PC-3 (cell line): ENCODE data around the gene DDX10. TPM values are rescaled to one million over a fixed set of nuclear protein-coding genes. Genes with fewer than 3 reads are reported as not detected.

ENCODE experiments used
- ATAC-seq: fragments of 200-7000 bp; cut with Tn5 transposase; 2 replicates; pipeline ENCODE4 v1.9.1; 2020; ENCODE audit warnings: mild to moderate bottlenecking, moderate library complexity
- BruUV-seq: library from RNA; stranded (reverse); fragments of 400-500 nt; replicated peaks from 2 replicates; lab custom pipeline; 2021; lab: Mats Ljungman, UMichigan
- CTCF ChIA-PET: fragments of 300-600 bp; sonication (Branson Sonifier 250); formaldehyde crosslinking; loops from one replicate; lab custom pipeline; 2022; ENCODE audit warnings: antibody characterized with exemption; lab: Charles Lee
- POLR2A ChIA-PET: fragments of 300-600 bp; sonication (Branson Sonifier 250); formaldehyde crosslinking; loops from one replicate; lab custom pipeline; 2022; ENCODE audit warnings: antibody characterized with exemption; ENCODE audit not compliant: unreplicated experiment; lab: Charles Lee
- DNase-seq: peaks from one replicate; pipeline ENCODE4 v3.0.0-alpha.2; 2015
- H2AFZ ChIP-seq: fragments of 300-600 bp; sonication (generic); 2 replicates; pipeline ENCODE4 v1.6.0; 2016; ENCODE audit warnings: antibody characterized with exemption, low read length
- H3F3A ChIP-seq: fragments of 300-600 bp; sonication (generic); one replicate; pipeline ENCODE4 v1.6.0; 2017; ENCODE audit warnings: antibody characterized with exemption, low read length, control low read depth, mild to moderate bottlenecking; ENCODE audit not compliant: unreplicated experiment
- H3K27ac ChIP-seq: fragments of 300-600 bp; sonication (generic); 2 replicates; pipeline ENCODE4 v1.5.1; 2016; ENCODE audit warnings: mild to moderate bottlenecking, low read length
- H3K27me3 ChIP-seq: fragments of 300-600 bp; sonication (generic); 2 replicates; pipeline ENCODE4 v1.6.1; 2016; ENCODE audit warnings: low read length, mixed read lengths
- H3K36me3 ChIP-seq: fragments of 300-600 bp; sonication (generic); 2 replicates; pipeline ENCODE4 v1.6.1; 2016; ENCODE audit warnings: low read depth, mixed run types, low read length, mixed read lengths
- H3K4me1 ChIP-seq: fragments of 300-600 bp; sonication (generic); 2 replicates; pipeline ENCODE4 v1.5.1; 2016; ENCODE audit warnings: low read length; ENCODE audit not compliant: insufficient read depth
- H3K4me2 ChIP-seq: fragments of 300-600 bp; sonication (generic); 2 replicates; pipeline ENCODE4 v1.6.0; 2016; ENCODE audit warnings: low read length
- H3K4me3 ChIP-seq: fragments of 300-600 bp; sonication (generic); 2 replicates; pipeline ENCODE4 v1.5.1; 2016; ENCODE audit warnings: mild to moderate bottlenecking, low read length, mixed read lengths
- H3K79me2 ChIP-seq: fragments of 300-600 bp; sonication (generic); 2 replicates; pipeline ENCODE4 v1.6.1; 2017; ENCODE audit warnings: low read length, mixed read lengths
- H3K9ac ChIP-seq: fragments of 300-600 bp; sonication (generic); 2 replicates; pipeline ENCODE4 v1.6.0; 2016; ENCODE audit warnings: mild to moderate bottlenecking, low read length
- H3K9me2 ChIP-seq: fragments of 300-600 bp; sonication (generic); replicated peaks from 2 replicates; pipeline ENCODE4 v1.6.1; 2016; ENCODE audit warnings: mixed run types, low read length, mixed read lengths
- H3K9me3 ChIP-seq: fragments of 300-600 bp; sonication (generic); 2 replicates; pipeline ENCODE4 v1.6.1; 2016; ENCODE audit warnings: low read length, mixed read lengths
- H4K20me1 ChIP-seq: fragments of 300-600 bp; sonication (generic); 2 replicates; pipeline ENCODE4 v1.6.1; 2016; ENCODE audit warnings: low read length, mixed read lengths
- EZH2 ChIP-seq: fragments of 300-600 bp; sonication (generic); IDR thresholded peaks from one replicate; pipeline ENCODE4 v1.6.1; 2017; ENCODE audit warnings: antibody characterized with exemption, mild to moderate bottlenecking, low read length; ENCODE audit not compliant: unreplicated experiment
- EZH2phosphoT487 ChIP-seq: fragments of 300-600 bp; sonication (generic); IDR thresholded peaks from 2 replicates; pipeline ENCODE4 v1.6.1; 2018; ENCODE audit warnings: mild to moderate bottlenecking, antibody characterized with exemption, low read length, borderline replicate concordance
- intact Hi-C: fragments of 100-400 bp; cut with micrococcal nuclease; formaldehyde crosslinking; loops from 2 replicates; pipeline ENCODE4 v1.9.0; 2023
- total RNA-seq: library from RNA; depleted of rRNA; stranded (reverse); fragments of >200 nt; gene quantifications from 2 replicates; pipeline ENCODE4 v1.2.3, GENCODE V29; 2014
- TF ChIP-seq, protein P1 (sequence below): fragments of 300-600 bp; sonication (generic); conservative IDR thresholded peaks from 2 replicates; pipeline ENCODE4 v1.5.1; 2017; ENCODE audit warnings: antibody characterized with exemption, low read depth, mild to moderate bottlenecking, low read length

The DDX10 gene
- total RNA-seq, 1 experiment from 2014 or later, result 55.2 TPM

DNA sequence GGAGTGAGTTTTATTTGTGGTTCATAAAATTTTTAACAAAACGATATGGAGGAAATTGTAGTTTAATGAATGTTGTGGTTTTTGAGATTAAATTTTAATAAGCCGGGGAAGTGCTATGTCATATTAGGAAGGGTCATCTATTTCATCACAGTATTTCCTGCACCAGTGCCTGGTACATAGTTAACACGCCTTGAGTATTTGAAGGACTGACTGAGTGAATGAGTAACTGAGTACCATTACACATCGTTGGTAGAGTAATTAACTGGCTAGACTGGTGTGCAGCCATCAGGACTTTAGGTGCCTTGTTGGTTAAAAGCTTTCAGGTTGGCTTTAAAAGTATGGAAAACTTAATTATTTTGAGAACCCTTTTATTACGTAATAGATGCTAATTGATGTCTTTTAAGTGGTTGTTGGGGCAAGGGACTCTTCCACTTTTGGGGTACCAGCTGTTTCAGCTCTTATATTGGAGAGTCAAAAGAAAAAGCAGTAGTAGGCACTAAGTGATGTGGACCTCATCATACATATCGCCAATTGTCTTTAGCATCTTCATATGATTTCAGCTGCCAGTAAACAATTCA, 101.8 kb downstream of the DDX10 start:
- Histone ChIP-seq H3K27me3 (no peaks in the 10 kb centered on the region), H4K20me1 (no peaks in the 10 kb centered on the region), H2AFZ (no peak overlapping the region), H3K4me3 (no peak overlapping the region), H3K9ac (no peak overlapping the region), H3K4me1 (no peaks in the 10 kb centered on the region), H3K36me3 (no peaks in the 10 kb centered on the region), H3F3A (no peaks in the 10 kb centered on the region), H3K9me2 (no peaks in the 10 kb centered on the region), H3K9me3 (no peaks in the 10 kb centered on the region), H3K27ac (no peak overlapping the region), H3K4me2 (no peak overlapping the region), H3K79me2 (peaks cover 7% of the 10 kb centered on the region; the same call in 1 of the 2 replicates)
- ChIA-PET POLR2A (interaction anchor here (0.6 kb wide), 1 partner anchor 149 kb away, joined by 12 read pairs; no protein-coding TSS in a partner anchor), CTCF (no interaction called here)
- ATAC-seq (no peak), DNase-seq (no peak)
- intact Hi-C loops, result no loop called here
- BruUV-seq, result no TSS peak
- TF ChIP-seq EZH2 (no peak), EZH2phosphoT487 (no peak)
- TF ChIP-seq, protein P1, sequence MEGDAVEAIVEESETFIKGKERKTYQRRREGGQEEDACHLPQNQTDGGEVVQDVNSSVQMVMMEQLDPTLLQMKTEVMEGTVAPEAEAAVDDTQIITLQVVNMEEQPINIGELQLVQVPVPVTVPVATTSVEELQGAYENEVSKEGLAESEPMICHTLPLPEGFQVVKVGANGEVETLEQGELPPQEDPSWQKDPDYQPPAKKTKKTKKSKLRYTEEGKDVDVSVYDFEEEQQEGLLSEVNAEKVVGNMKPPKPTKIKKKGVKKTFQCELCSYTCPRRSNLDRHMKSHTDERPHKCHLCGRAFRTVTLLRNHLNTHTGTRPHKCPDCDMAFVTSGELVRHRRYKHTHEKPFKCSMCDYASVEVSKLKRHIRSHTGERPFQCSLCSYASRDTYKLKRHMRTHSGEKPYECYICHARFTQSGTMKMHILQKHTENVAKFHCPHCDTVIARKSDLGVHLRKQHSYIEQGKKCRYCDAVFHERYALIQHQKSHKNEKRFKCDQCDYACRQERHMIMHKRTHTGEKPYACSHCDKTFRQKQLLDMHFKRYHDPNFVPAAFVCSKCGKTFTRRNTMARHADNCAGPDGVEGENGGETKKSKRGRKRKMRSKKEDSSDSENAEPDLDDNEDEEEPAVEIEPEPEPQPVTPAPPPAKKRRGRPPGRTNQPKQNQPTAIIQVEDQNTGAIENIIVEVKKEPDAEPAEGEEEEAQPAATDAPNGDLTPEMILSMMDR, result no peak

DNA sequence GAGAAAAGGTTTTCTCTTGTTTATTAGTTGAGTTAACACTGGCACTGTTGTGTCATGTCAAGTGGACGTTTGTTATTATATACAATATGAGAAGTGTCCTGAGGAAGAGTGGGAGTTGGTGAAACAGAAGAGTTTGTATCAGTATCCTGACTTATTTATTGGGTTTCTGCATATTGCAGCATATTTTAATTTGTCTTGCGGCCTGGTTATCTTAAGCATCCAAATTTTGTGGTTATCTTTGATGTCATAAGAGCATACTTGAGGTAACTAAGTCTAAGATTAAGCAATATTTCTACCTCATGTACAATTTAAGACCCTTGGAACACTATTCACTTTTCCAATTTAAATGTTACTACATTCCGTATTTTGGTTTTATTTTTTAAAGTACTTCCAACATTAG, 103.5 kb downstream of the DDX10 start:
- peaks cover 13% of the 10 kb centered on the region; the same call in 1 of the 2 replicates for H3K79me2 ChIP-seq
- ATAC-seq (no peak), DNase-seq (no peak)
- no TSS peak for BruUV-seq
- no peak overlapping the region for H3K4me3 ChIP-seq
- no peaks in the 10 kb centered on the region for H3K9me3 ChIP-seq
- H3K9me2 ChIP-seq, result no peaks in the 10 kb centered on the region
- H3F3A ChIP-seq, result no peaks in the 10 kb centered on the region
- H3K9ac ChIP-seq, result no peak overlapping the region
- no peak overlapping the region for H3K27ac ChIP-seq
- intact Hi-C loops, result no loop called here
- no peak overlapping the region for H3K4me2 ChIP-seq
- H3K4me1 ChIP-seq, result no peaks in the 10 kb centered on the region
- H3K27me3 ChIP-seq, result no peaks in the 10 kb centered on the region
- ChIA-PET CTCF (no interaction called here), POLR2A (no interaction called here)
- no peaks in the 10 kb centered on the region for H4K20me1 ChIP-seq
- H2AFZ ChIP-seq, result no peak overlapping the region
- H3K36me3 ChIP-seq, result no peaks in the 10 kb centered on the region
- TF ChIP-seq EZH2phosphoT487, result no peak

DNA sequence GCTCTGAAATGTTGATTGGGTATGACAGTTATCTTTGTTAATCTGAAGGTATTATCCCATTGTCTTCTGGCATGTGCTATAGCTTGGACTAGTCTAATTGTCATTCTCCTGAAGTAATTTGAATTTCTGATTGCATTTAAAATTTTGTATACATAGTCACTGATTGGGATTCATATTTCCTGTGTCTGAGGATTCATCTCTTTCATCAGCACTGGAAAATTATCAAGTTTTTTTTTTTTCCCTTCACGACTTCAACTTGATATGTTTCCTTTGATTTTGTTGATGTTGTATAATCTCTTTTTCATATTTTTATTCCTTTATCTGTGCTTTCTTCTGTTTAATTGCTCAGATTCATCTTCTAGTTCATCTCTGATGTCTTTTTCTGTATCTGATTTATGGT, 104.1 kb downstream of the DDX10 start:
- no peak overlapping the region for H3K4me3 ChIP-seq
- H3K9ac ChIP-seq, result no peak overlapping the region
- ATAC-seq (no peak), DNase-seq (no peak)
- no peaks in the 10 kb centered on the region for H3K27me3 ChIP-seq
- H2AFZ ChIP-seq, result no peak overlapping the region
- peaks cover 19% of the 10 kb centered on the region; the same call in 1 of the 2 replicates for H3K79me2 ChIP-seq
- no peaks in the 10 kb centered on the region for H3K9me2 ChIP-seq
- H4K20me1 ChIP-seq, result no peaks in the 10 kb centered on the region
- CTCF ChIA-PET, result no interaction called here
- BruUV-seq, result no TSS peak
- no peak overlapping the region for H3K27ac ChIP-seq
- H3K4me1 ChIP-seq, result no peaks in the 10 kb centered on the region
- no peak for TF ChIP-seq EZH2phosphoT487
- no peak for TF ChIP-seq EZH2
- TF ChIP-seq, protein P1, result no peak
- POLR2A ChIA-PET, result no interaction called here
- H3K4me2 ChIP-seq, result no peak overlapping the region
- no peaks in the 10 kb centered on the region for H3F3A ChIP-seq
- no peaks in the 10 kb centered on the region for H3K9me3 ChIP-seq
- no peaks in the 10 kb centered on the region for H3K36me3 ChIP-seq
- intact Hi-C loops, result no loop called here
